GM12875 (cell line): ENCODE measurements around the gene M1AP.
A peak's percentile ranks its signal among the peaks of the same experiment; 100 is the strongest.

Experiments used
- H3K4me3 ChIP-seq: one replicate; pipeline ENCODE4 v1.5.1; 2011; ENCODE audit warnings: low read depth, low read length, control low read depth
- TF ChIP-seq, protein P1 (sequence below): IDR thresholded peaks from 2 replicates; pipeline ENCODE4 v1.5.1; 2011; ENCODE audit warnings: low read depth, mild to moderate bottlenecking, control low read depth, inconsistent platforms, low read length, moderate library complexity, borderline replicate concordance; ENCODE audit not compliant: insufficient read depth

M1AP gene

DNA sequence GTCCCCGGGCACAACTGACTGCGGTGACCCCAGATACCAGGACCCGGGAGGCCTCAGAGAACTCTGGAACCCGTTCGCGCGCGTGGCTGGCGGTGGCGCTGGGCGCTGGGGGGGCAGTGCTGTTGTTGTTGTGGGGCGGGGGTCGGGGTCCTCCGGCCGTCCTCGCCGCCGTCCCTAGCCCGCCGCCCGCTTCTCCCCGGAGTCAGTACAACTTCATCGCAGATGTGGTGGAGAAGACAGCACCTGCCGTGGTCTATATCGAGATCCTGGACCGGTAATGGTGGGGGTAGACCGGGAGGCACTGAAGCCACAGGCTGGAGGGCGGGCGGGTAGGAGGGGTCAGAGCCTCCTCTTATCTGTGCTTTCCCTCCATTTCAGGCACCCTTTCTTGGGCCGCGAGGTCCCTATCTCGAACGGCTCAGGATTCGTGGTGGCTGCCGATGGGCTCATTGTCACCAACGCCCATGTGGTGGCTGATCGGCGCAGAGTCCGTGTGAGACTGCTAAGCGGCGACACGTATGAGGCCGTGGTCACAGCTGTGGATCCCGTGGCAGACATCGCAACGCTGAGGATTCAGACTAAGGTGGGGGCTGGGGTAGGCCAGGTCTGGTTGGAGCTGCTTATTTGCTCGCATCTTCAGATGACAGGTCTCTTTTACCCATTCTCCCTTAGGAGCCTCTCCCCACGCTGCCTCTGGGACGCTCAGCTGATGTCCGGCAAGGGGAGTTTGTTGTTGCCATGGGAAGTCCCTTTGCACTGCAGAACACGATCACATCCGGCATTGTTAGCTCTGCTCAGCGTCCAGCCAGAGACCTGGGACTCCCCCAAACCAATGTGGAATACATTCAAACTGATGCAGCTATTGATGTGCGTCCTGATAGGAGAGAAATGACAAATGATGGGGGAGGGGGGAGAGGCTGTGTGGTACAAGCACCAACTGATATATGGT is 117.6 kb downstream of the M1AP start:
- H3K4me3 ChIP-seq, result peak overlapping the region; percentile 82
- TF ChIP-seq, protein P1, sequence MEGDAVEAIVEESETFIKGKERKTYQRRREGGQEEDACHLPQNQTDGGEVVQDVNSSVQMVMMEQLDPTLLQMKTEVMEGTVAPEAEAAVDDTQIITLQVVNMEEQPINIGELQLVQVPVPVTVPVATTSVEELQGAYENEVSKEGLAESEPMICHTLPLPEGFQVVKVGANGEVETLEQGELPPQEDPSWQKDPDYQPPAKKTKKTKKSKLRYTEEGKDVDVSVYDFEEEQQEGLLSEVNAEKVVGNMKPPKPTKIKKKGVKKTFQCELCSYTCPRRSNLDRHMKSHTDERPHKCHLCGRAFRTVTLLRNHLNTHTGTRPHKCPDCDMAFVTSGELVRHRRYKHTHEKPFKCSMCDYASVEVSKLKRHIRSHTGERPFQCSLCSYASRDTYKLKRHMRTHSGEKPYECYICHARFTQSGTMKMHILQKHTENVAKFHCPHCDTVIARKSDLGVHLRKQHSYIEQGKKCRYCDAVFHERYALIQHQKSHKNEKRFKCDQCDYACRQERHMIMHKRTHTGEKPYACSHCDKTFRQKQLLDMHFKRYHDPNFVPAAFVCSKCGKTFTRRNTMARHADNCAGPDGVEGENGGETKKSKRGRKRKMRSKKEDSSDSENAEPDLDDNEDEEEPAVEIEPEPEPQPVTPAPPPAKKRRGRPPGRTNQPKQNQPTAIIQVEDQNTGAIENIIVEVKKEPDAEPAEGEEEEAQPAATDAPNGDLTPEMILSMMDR, result no peak

DNA sequence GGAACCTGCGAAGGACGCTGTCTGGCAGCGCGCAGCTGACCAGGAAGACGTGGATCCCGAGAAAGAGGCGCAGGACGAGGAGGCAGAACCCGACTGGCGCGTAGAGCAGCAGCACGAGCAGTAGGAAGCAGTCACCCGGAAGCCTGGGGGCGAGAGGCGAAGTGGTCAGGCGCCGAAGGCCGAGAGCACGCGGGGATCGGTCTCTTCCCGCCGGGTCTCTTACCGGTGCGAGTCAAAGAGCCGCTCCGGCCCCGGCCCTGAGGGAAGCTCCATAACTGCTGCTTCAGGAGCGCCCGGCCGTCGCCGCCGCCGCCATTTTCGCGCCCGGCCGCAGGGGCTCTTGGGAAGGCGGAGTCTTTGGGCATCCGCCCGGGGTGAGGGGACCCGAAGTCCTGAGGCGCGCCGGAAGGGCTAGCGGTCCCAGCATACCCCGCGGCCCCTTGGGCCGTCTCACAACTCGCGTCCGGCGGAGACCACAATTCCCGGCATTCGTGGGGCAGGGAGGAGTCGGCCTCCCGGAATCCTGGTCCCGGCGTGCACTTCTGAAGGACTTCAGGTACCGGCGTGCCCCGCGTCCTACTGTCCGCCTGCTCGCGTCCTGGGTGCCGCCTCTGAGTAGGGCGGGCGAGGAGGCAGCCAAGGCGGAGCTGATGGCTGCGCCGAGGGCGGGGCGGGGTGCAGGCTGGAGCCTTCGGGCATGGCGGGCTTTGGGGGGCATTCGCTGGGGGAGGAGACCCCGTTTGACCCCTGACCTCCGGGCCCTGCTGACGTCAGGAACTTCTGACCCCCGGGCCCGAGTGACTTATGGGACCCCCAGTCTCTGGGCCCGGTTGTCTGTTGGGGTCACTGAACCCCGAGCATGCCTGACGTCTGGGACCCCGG is 118.5 kb downstream of the M1AP start, which contains the start of the genes AUP1 and HTRA2:
AUP1 (minus strand) TSS at position 350 of the 882 bp plus-strand sequence; CDS start at position 273, 77 bp downstream.
HTRA2 (plus strand) TSS at position 577 of the 882 bp plus-strand sequence; CDS start at position 651, 74 bp downstream.
- H3K4me3 ChIP-seq, result peak within 1 kb of the TSS; percentile 82
- TF ChIP-seq, protein P1, result no peak

GRCh38 chr2:74528600-74529356 is 119.4 kb downstream of the M1AP start:
- peak overlapping the region; percentile 82 for H3K4me3 ChIP-seq
- TF ChIP-seq, protein P1, result peak; percentile 17; the same call in 1 of the 2 replicates

- TF ChIP-seq, protein P1, result no peak
- no peak overlapping the region for H3K4me3 ChIP-seq
These were observed 120.4 kb downstream of the M1AP start for GRCh38 chr2:74527741-74528140.

DNA sequence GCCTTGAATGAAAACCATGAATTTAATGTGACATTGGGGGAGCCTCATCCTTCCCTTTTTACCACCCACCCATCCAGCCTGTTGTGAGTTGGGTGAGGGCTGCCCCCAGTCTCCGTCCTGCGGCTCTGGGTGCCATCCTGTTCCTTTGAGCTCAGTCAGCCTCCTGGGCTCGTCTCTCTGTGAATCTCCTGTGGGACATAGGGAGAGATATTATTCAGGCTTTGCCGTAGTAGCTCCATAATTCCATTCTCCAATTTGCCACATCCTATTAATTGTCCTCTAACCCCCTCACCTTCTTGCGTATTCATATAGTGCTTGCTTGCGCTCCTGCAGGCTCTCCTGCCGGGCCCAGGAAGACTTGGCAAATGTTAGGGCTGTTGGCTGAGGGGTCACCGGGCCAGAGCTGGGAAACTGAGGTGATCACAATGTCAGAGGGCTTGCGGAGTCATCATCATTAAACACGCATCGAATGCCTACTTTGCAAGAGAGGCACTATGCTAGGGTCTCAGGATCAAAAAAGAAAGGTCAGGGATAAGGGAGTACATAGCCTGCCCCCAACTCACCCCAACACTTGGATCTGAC is 121.4 kb downstream of the M1AP start:
- TF ChIP-seq, protein P1, result no peak
- H3K4me3 ChIP-seq, result no peak overlapping the region
